ENCODE results near the gene LENG8. TPM values are rescaled to one million over a fixed set of nuclear protein-coding genes. Genes with fewer than 3 reads are reported as not detected.

Gene LENG8
- total and polyA plus RNA-seq, 7 donors: 21.7 to 60.2 (median 28.6) TPM

DNA sequence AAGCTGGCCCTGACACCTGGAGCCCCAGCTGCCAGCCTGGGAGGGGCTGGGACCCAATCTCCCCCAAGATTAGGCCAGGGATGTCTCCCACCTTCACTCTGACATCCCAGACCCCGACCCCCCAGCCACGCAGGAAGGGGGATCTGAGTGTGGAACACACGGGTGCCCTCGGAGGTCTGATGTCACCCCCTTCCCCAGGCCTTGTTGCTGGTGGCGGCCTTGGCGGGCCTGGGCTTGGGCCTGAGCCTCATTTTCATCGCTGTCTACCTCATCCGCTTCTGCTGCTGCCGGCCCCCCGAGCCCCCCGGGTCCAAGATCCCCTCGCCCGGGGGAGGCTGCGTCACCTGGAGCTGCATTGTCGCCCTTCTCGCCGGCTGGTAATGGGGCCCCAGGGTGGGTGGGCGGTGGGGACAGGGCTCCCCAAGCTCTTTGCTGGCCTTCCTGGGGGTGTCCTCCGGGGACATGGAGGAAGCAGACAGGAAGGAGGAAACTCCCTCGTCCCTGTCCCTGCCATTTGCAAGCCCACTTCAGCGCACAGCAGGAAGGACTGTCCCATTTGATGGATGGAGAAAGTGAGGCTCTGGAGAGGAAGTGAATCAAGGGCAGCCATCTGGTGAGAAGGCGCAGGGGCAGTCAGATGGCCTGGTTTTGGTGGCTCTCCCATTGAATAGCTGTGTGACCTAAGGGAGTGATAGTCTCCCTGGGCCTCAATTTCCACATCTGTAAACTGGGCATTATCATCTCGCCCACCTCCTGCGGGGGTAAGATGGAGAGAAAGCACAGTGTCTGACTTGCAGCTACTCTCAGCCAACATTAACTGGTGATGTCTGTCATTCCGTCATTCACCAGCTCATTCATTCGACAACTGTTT lies 29.8 kb upstream of the LENG8 start:
- Histone ChIP-seq H3K4me3 (no peak overlapping the region), H3K27me3 (ENCODE audit: insufficient read depth in 3 of 3, low read length in 2 of 3) (peaks cover 0 to 87% (median 26%) of the 10 kb centered on the region in 3 donors), H3K9me3 (no peaks in the 10 kb centered on the region), H3K36me3 (ENCODE audit: insufficient read depth in 1 of 2, low read depth in 1 of 2) (no peaks in the 10 kb centered on the region), H3K4me1 (no peaks in the 10 kb centered on the region), H3K27ac (peak overlapping the region; percentile 9)
- TF ChIP-seq, protein P1, sequence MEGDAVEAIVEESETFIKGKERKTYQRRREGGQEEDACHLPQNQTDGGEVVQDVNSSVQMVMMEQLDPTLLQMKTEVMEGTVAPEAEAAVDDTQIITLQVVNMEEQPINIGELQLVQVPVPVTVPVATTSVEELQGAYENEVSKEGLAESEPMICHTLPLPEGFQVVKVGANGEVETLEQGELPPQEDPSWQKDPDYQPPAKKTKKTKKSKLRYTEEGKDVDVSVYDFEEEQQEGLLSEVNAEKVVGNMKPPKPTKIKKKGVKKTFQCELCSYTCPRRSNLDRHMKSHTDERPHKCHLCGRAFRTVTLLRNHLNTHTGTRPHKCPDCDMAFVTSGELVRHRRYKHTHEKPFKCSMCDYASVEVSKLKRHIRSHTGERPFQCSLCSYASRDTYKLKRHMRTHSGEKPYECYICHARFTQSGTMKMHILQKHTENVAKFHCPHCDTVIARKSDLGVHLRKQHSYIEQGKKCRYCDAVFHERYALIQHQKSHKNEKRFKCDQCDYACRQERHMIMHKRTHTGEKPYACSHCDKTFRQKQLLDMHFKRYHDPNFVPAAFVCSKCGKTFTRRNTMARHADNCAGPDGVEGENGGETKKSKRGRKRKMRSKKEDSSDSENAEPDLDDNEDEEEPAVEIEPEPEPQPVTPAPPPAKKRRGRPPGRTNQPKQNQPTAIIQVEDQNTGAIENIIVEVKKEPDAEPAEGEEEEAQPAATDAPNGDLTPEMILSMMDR (IDR thresholded peaks at IDR 0.05): no peak
- DNase-seq: no peak
- WGBS, 3 donors: 73 to 77% (median 75%) methylated on average over 23 to 26 of the region's 26 CpGs
- intact Hi-C loops (cut with DNase I): no loop called here
- ATAC-seq: no peak

DNA sequence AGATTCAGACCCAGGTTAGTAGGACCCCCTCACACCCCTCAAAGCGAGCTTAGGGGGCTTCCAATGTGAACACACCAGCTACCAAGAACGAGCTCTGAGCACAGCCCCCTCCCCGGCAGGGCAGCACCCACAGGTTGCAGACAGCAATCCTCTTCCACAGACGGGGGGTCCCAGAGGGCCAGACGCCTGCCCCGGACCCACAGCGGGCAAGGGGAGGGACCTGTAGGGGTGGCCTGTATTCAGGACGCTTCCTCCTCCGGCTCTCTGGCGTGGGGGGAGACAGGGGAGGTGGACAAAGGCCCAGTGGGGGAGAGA lies 29.0 kb upstream of the LENG8 start:
- TF ChIP-seq, protein P1 (IDR thresholded peaks at IDR 0.05): no peak
- 18 to 19% (median 19%) methylated on average over 9 to 10 of the region's 10 CpGs for WGBS, 3 donors
- Histone ChIP-seq H3K27ac (no peak overlapping the region), H3K36me3 (ENCODE audit: insufficient read depth in 1 of 2, low read depth in 1 of 2) (no peaks in the 10 kb centered on the region), H3K27me3 (ENCODE audit: insufficient read depth in 3 of 3, low read length in 2 of 3) (peaks cover 0 to 82% (median 22%) of the 10 kb centered on the region in 3 donors), H3K9me3 (no peaks in the 10 kb centered on the region), H3K4me1 (no peaks in the 10 kb centered on the region), H3K4me3 (no peak overlapping the region)
- DNase-seq (no peak), ATAC-seq (no peak)
- intact Hi-C loops (cut with DNase I): no loop called here

DNA sequence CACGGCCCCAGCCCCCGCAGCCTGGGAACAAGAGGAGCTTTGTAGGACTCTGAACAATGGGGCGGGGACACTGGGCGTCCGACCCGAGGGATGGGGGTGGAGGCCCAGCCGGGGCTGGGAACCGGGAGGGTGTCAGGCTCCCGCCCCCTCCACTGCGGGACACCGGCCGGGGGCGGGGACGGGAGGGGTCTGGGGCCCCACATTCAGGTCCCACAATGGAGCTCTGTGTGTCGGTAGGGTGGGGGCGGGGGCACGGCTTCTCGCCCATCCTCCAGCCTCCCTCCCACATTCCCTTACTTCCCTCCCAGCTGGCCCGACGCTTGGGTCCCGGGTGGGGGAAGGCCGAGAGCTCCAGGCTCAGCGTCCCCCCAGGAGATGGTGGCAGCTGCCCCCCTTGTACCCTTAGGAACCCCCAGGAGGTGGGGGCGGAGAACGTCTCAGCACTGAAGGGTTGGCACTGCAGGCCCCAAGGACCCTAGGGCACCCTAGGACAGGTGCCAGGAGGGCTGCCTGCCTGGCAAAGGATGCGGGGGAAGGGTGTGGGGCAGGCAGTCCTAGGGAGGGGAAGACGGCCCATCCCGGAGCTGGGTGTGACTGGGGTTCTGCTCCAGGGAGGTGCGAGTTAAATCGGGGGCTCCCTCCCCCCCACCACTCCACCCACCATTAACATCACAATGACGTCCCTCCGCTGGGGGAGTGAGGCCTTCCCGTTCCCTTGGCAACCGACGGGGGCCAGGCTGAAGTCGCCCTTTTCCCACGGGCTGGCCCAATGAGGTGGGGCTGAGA lies 28.4 kb upstream of the LENG8 start:
- TF ChIP-seq, protein P1 (IDR thresholded peaks at IDR 0.05): no peak
- no peak overlapping the region for H3K27ac ChIP-seq
- intact Hi-C loops (cut with DNase I): no loop called here
- DNase-seq (no peak), ATAC-seq (peak in 1 of 4 donors; percentile 21)
- H3K4me3 ChIP-seq: no peak overlapping the region
- no peaks in the 10 kb centered on the region for H3K4me1 ChIP-seq
- peaks cover 0 to 78% (median 21%) of the 10 kb centered on the region in 3 donors for H3K27me3 ChIP-seq (ENCODE audit: insufficient read depth in 3 of 3, low read length in 2 of 3)
- no peaks in the 10 kb centered on the region for H3K36me3 ChIP-seq (ENCODE audit: insufficient read depth in 1 of 2, low read depth in 1 of 2)
- WGBS, 3 donors: 1 to 6% (median 6%) methylated on average over 22 to 37 of the region's 37 CpGs
- H3K9me3 ChIP-seq: no peaks in the 10 kb centered on the region

DNA sequence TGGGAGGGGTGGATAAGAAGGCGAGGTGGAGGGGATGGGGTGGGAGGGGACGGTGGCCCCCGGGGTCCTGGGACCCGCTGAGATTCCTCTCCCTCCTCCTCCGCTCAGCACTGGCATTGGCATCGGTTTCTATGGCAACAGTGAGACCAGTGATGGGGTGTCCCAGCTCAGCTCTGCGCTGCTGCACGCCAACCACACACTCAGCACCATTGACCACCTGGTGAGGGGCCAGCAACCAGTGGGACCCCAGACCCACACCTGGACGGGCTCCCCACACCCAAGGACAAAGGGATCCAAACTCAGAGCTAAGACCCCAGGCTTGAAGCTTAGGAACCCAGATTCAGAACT lies 27.9 kb upstream of the LENG8 start:
- no peak overlapping the region for H3K4me3 ChIP-seq
- no peaks in the 10 kb centered on the region for H3K36me3 ChIP-seq (ENCODE audit: insufficient read depth in 1 of 2, low read depth in 1 of 2)
- TF ChIP-seq, protein P1 (IDR thresholded peaks at IDR 0.05): no peak
- H3K27me3 ChIP-seq (ENCODE audit: insufficient read depth in 3 of 3, low read length in 2 of 3): peaks cover 0 to 75% (median 20%) of the 10 kb centered on the region in 3 donors
- no peak for ATAC-seq
- no peak overlapping the region for H3K27ac ChIP-seq
- DNase-seq: no peak
- H3K4me1 ChIP-seq: no peaks in the 10 kb centered on the region
- 16 to 31% (median 20%) methylated on average over 6 to 9 of the region's 9 CpGs for WGBS, 3 donors
- intact Hi-C loops (cut with DNase I): no loop called here
- H3K9me3 ChIP-seq: no peaks in the 10 kb centered on the region
